Heart right ventricle (tissue), 16 donors: Measurements from ENCODE around the gene LDLRAP1. TPM values are rescaled to one million over a fixed set of nuclear protein-coding genes. Genes with fewer than 3 reads are reported as not detected.

Experiments used
- ATAC-seq, 8 donors: fragments of 200-7000 bp; cut with Tn5 transposase; one replicate each; pipeline ENCODE4 v1.9.1; 2020; ENCODE audit warnings: mild to moderate bottlenecking in 8 of 8, moderate library complexity in 8 of 8, moderate number of reproducible peaks in 1 of 8
- DNase-seq, 2 donors: peaks; one replicate each; pipeline ENCODE4 v3.0.0-alpha.2; 2020
- H3K27ac ChIP-seq, 10 donors: fragments of 200-600 bp; sonication (generic) in 2 of 10; one replicate each; pipeline versions ENCODE4 v1.5.0 to v1.8.0; 2020 to 2022; ENCODE audit warnings: mild to moderate bottlenecking in 3 of 10
- H3K27me3 ChIP-seq, 7 donors: fragments of 200-600 bp; one replicate each; pipeline ENCODE4 v1.8.0; 2021 to 2022; ENCODE audit warnings: mild to moderate bottlenecking in 2 of 7
- H3K36me3 ChIP-seq, 9 donors: fragments of 200-600 bp; sonication (generic) in 1 of 9; one replicate each; pipeline versions ENCODE4 v1.5.0 to v1.8.0; 2020 to 2022; ENCODE audit warnings: mild to moderate bottlenecking in 2 of 9
- H3K4me1 ChIP-seq, 9 donors: fragments of 200-600 bp; sonication (generic) in 1 of 9; one replicate each; pipeline versions ENCODE4 v1.5.0 to v1.8.0; 2020 to 2022; ENCODE audit warnings: mild to moderate bottlenecking in 4 of 9
- H3K4me3 ChIP-seq, 10 donors: fragments of 200-600 bp; sonication (generic) in 2 of 10; one replicate each; pipeline versions ENCODE4 v1.5.0 to v1.8.0; 2020 to 2022; ENCODE audit warnings: mild to moderate bottlenecking in 7 of 10, moderate library complexity in 2 of 10
- H3K9me3 ChIP-seq, 11 donors: fragments of 200-600 bp in 10 of 11; sonication (generic) in 2 of 11; one replicate each; pipeline versions ENCODE4 v1.5.0 to v1.8.0; 2013 to 2022; ENCODE audit warnings: mild to moderate bottlenecking in 2 of 11, control low read depth in 1 of 11, moderate library complexity in 1 of 11
- CTCF ChIP-seq, 9 donors: fragments of 200-600 bp; sonication (generic) in 2 of 9; IDR thresholded peaks; one replicate each; pipeline versions ENCODE4 v1.5.0 to v1.8.0; 2021 to 2022; ENCODE audit warnings: antibody characterized with exemption in 9 of 9, mild to moderate bottlenecking in 5 of 9, moderate library complexity in 1 of 9
- WGBS, 2 donors: extraction: QIAGEN DNeasy Blood & Tissue Kit; methylation state at CpG; one replicate each; pipeline ENCODE4 v1.1.7; 2013; ENCODE audit warnings: inconsistent platforms in 1 of 2; 5-methylcytosine and 5-hydroxymethylcytosine counted together
- intact Hi-C, 10 donors: fragments of 100-400 bp; cut with DNase I; formaldehyde crosslinking; loops; one replicate each; pipeline versions ENCODE4 v1.11.1 to v1.14.2; 2022
- polyA plus RNA-seq, 2 donors: library from polyadenylated mRNA; stranded (reverse); fragments of 200-250 nt; gene quantifications; one replicate each; pipeline ENCODE4 v1.2.3, GENCODE V29; 2013
- total RNA-seq, 10 donors: library from RNA; stranded (reverse); fragmentation: NEBNext Ultra II Directional in 3 of 10; extraction: Animal tissue kit (Norgen Biotek cat#: 25700) in 3 of 10; gene quantifications; one replicate each; pipeline versions ENCODE4 v1.2.1 to v1.2.4, GENCODE V29; 2021 to 2023
- donor health status: Arrhythmogenic right ventricular cardiomyopathy.
- donor health status: ischemic (EF 13 %, LVEDD 7.1; RV severe dilation, severe dysfunction).
- donor health status: healthy with polysubstance abuse.
- donor health status: DM: no; HTN: yes; CAD: no.
- donor health status: DM: no; HTN: no; CAD: no.
- donor health status: ischemic (EF 25% LVEDD 6.9; RV normal size, moderate dysfunction).
- donor health status: ischemic (EF 25% LVEDD 5.7; RV mildly dilated, moderate dysfunction).
- donor health status: healthy.
- donor health status: DM: yes; HTN: yes; CAD: no.
- donor health status: Ischemic cardiomyopathy.
- donor health status: ischemic (EF 35%, LVEDD 5.7; RV mildly dilated, moderate dysfunction).
- donor health status: nonischemic (EF 11% LVEDD 7.7; RV severe dilation, severe dysfunction).
- donor health status: DM: yes; HTN: yes; CAD: no.
- donor health status: PGD.
- donor health status: ischemic (EF 29% LVEDD 5.4; RV normal size, mild dysfunction).
- donor health status: nonischemic (EF 23%, LVEDD 6.1; RV moderate dilation, normal function).

LDLRAP1 gene
- total and polyA plus RNA-seq, 12 donors = 8.5 to 16.1 (median 10.3) TPM

GRCh38 chr1:25548601-25549000 is 5.2 kb downstream of the LDLRAP1 start:
- intact Hi-C loops = no loop called here
- H3K4me3 ChIP-seq = no peak overlapping the region
- 88 to 89% methylated on average over 4 of the region's 4 CpGs for WGBS, 2 donors

GRCh38 chr1:25549273-25550154 is 6.1 kb downstream of the LDLRAP1 start:
- Histone ChIP-seq H3K4me3 (no peak overlapping the region), H3K9me3 (no peaks in the 10 kb centered on the region), H3K4me1 (peaks cover 33 to 100% (median 79%) of the 10 kb centered on the region in 9 donors), H3K36me3 (peaks cover 0 to 5% (median 0%) of the 10 kb centered on the region in 9 donors), H3K27me3 (no peaks in the 10 kb centered on the region), H3K27ac (peak overlapping the region; percentile 31 to 89 (median 80))
- TF ChIP-seq CTCF (IDR thresholded peaks at IDR 0.05) = no peak
- DNase-seq (peak; percentile 56 to 59), ATAC-seq (peak; percentile 63 to 83 (median 78))
- WGBS, 2 donors = 35 to 37% methylated on average over 19 of the region's 19 CpGs
- intact Hi-C loops = no loop called here

More at GRCh38 chr1:25548601-25549000, 5.2 kb downstream of the LDLRAP1 start:
- ATAC-seq (no peak), DNase-seq (no peak)
- Histone ChIP-seq H3K4me1 (peaks cover 33 to 97% (median 74%) of the 10 kb centered on the region in 9 donors), H3K27ac (peak overlapping the region in 9 of 10 donors; percentile 78 to 89 (median 81)), H3K9me3 (no peaks in the 10 kb centered on the region), H3K36me3 (no peaks in the 10 kb centered on the region), H3K27me3 (no peaks in the 10 kb centered on the region)
- no peak for TF ChIP-seq CTCF (IDR thresholded peaks at IDR 0.05)

GRCh38 chr1:25550155-25550506 is 6.7 kb downstream of the LDLRAP1 start:
- 70 to 73% methylated on average over 2 of the region's 2 CpGs for WGBS, 2 donors
- Histone ChIP-seq H3K27me3 (no peaks in the 10 kb centered on the region), H3K4me3 (no peak overlapping the region), H3K9me3 (no peaks in the 10 kb centered on the region), H3K27ac (peak overlapping the region in 9 of 10 donors; percentile 78 to 89 (median 81)), H3K4me1 (peaks cover 30 to 100% (median 79%) of the 10 kb centered on the region in 9 donors), H3K36me3 (peaks cover 0 to 11% (median 0%) of the 10 kb centered on the region in 9 donors)
- no peak for DNase-seq
- no peak for TF ChIP-seq CTCF (IDR thresholded peaks at IDR 0.05)
- intact Hi-C loops = no loop called here
- ATAC-seq = no peak

GRCh38 chr1:25550683-25551310 is 7.4 kb downstream of the LDLRAP1 start:
- Histone ChIP-seq H3K9me3 (no peaks in the 10 kb centered on the region), H3K27ac (peak overlapping the region in 9 of 10 donors; percentile 78 to 89 (median 81)), H3K4me3 (no peak overlapping the region), H3K36me3 (peaks cover 0 to 14% (median 0%) of the 10 kb centered on the region in 9 donors), H3K4me1 (peaks cover 30 to 100% (median 78%) of the 10 kb centered on the region in 9 donors), H3K27me3 (no peaks in the 10 kb centered on the region)
- 48% methylated on average over 3 of the region's 3 CpGs for WGBS, 2 donors
- intact Hi-C loops = no loop called here
- peak in 1 of 2 donors; percentile 73 for DNase-seq
- TF ChIP-seq CTCF (IDR thresholded peaks at IDR 0.05) = no peak
- peak in 7 of 8 donors; percentile 6 to 43 (median 20) for ATAC-seq
